Activated T-cell treated with anti-CD3 and anti-CD28 coated beads for 24 hours (primary cell): Measurements from ENCODE around the gene TFPI.
A peak's percentile ranks its signal among the peaks of the same experiment; 100 is the strongest.
"Not testable (repeated sequence)": the region's sequence is repeated elsewhere in the genome, so short reads cannot be mapped to it uniquely, and the experiment has no call there.

ENCODE experiments used
- DNase-seq: peaks from one replicate; pipeline ENCODE4 v3.0.0-alpha.2; 2020; ENCODE audit warnings: low read depth

Gene TFPI

DNA sequence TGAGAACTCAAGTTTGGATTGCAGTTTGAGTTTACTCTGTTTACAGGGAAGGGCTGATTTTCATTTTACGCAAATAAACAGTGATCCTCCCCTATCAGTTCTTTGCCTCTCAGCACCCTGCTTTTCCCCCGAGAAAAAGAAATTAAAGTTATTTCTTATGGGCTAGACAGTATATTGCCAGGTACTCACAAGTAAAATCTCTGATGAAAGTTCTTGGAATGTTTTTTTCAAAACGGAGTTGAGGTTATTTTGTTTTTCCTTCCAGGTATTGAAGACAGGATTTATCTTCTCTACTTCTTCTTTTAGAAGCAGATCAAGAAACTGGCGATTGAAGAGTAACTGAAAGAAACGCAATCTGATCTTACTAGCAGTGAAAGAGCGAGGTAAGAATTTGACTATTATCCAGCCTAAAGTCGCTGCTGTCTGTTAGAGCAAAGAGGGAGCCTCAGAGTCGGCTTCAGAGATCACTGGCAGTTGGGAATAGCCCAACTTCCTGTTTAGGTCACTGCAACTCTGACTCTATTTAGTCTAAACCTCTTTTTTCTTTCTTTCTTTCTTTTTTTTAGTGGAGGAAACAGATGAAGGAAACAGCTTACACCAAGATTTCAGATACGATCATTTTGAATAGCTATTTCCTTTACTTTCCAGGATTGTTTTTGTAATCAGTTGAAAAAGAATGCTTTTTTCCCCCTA is at the start of gene TFPI:
Gene TFPI, minus strand, starts transcription at position 425 of the 693 bp plus-strand sequence. CDS start 50,667 bp downstream, outside the sequence.
- DNase-seq: no peak

DNA sequence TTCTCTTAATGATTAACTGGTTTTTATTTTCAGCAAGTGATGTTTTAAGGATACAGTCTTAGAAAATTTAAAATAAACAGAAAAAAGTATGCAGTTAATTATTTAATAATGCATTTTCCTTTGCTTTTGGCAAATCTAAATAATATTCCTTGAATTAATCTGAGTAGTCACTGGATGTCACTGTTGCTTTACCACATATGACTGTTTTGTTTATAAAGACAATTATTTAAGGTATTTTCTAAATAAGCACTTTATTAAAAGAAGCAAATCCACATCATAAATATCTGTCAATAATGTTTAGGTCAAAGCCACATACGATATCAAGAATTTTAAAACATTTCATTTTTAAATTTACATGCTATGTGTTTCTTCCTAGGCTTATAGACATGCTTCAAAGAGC is 40.6 kb upstream of the TFPI start:
- DNase-seq: no peak

DNA sequence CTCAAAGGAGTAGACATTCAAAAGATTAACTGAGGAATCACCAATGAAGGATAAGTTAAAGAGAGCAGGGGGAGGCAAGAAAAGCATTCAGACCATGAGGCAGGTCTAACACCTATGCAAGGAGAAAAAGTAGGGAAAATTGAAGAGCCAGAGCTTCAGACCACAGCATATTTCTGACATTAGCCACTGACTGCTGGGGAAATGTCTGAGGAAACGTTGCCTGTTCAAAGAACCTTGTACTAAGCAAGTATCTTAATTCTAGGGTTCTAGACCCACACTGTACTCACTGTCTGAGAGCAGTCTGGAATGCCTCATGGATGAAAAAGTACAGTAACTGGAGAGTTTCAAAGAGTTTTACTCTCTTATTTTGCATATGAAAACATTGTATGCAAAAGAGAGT is 39.5 kb upstream of the TFPI start:
- DNase-seq: no peak

- DNase-seq: no peak
Observed at GRCh38 chr2:187593098-187593497, 38.9 kb upstream of the TFPI start.

GRCh38 chr2:187590175-187590574 is 35.9 kb upstream of the TFPI start:
- DNase-seq: no peak

- DNase-seq: no peak
Observed at GRCh38 chr2:187586011-187586641, 31.9 kb upstream of the TFPI start.

DNA sequence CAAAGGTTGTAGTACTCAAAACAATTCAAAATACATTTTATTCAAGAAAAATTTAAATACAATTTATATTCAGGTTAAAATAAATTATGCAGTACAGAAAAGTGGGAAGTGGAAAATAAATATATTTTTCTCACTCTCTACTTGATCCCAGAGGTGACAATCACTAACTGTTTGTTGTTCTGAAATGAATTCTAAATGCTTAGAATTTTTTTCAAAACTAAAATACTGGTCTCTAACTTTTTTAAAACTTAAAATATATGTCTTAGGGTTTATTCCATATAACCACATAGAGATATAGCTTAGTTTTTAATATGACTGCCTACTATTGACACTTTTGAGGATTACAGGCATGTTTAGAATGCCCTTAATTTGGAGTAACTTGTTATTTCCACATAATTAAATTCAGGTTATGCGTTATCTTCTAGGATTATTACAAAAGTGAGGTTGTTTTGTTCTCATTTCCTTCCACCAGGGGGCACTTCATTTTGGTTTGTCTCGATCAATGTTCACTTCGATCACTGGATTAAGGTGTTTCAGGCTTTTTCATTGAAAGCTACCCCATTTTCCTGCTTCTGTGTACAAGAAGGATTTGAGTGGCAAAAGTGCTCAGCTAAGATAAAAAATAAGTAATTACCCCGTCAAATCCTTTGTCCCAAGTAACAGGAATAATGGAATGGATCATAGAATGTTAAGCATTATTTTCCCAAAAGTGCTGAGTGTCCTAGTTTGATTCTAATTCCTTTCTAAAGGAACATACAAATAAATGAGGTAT is 27.1 kb upstream of the TFPI start:
- peak; percentile 19 for DNase-seq

GRCh38 chr2:187580462-187581124 is 26.4 kb upstream of the TFPI start:
- DNase-seq: no peak

- DNase-seq: no peak
Observed at GRCh38 chr2:187577310-187577709, 23.1 kb upstream of the TFPI start.

GRCh38 chr2:187576906-187577305 is 22.7 kb upstream of the TFPI start:
- no peak for DNase-seq

GRCh38 chr2:187575751-187576067 is 21.5 kb upstream of the TFPI start:
- DNase-seq: no peak

DNA sequence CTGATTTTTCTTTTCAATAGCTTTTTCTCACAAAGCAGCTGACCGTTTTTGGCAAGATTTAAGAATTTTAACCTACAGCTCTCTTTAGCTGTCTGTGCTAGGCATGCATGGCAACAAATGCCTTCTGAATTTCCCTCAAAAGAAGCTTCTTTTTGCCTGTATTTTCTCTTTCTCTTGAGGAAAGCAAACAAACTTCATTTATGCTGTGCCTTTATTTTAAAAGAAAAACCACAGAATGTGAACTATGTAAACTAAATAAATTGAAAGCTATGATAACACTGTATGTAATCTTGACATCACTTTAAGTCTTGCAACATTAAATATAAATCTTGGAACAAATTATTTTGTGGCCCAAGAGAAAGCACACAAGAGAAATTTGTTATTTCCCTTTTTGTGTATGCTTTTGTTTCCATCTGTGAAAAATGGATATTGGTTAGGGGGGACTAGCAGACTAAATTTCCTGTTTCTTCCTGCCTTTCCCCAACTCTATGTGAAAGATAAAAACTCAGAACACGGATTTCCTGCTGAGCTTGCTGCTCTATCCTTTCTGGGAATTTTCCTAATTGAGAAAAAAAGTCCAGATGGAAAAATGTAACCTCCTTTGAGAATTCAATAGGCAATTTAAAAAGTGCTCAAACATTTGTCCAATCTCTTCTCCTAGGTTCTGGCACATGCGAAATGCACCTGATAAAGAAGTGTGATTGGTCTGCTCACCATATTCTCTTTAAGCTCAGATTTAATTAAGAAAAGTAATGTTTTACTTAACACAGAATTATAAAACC is 20.9 kb upstream of the TFPI start:
- no peak for DNase-seq

DNA sequence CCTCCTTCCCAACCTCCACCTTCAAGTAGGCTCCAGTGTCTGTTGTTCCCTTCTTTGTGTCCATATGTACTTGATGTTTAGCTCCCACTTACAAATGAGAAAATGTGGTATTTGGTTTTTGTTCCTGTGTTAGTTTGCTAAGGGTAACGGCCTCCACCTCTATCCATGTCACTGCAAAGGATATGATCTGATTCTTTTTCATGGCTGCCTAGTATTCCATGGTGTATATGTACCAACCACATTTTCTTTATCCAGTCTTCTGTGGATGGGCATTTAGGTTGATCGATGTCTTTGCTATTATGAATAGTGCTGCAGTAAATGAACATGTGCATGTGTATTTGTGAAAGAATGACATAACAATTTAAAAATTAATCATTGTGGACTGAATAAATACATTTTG is 19.5 kb upstream of the TFPI start:
- no peak for DNase-seq

- not testable (repeated sequence) for DNase-seq
Observed at GRCh38 chr2:187571996-187572395, 17.8 kb upstream of the TFPI start.

- no peak for DNase-seq
Observed at GRCh38 chr2:187569571-187569970, 15.3 kb upstream of the TFPI start.

DNA sequence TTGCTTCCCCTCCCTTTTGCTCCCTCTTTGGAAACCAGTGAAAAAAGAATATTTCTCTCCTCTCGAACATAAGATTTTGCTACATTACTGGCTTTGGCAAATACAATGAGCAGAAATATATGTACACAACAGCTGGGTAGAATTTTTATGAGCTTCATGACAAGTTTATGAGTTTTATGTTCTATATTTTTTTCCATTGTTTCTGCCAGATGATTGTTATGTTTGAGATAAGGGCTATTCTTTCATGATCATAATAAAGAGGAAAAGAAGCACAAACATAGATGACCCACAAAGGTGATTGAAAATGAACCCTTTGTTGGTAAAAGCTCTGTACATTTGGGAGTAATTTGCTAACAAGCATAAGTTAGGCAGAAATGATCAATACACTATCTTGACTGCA is 14.8 kb upstream of the TFPI start:
- DNase-seq: no peak

GRCh38 chr2:187567126-187567525 is 12.9 kb upstream of the TFPI start:
- DNase-seq: no peak

- no peak for DNase-seq
Observed at GRCh38 chr2:187566712-187567111, 12.5 kb upstream of the TFPI start.

- no peak for DNase-seq
Observed at GRCh38 chr2:187566266-187566665, 12.0 kb upstream of the TFPI start.

DNA sequence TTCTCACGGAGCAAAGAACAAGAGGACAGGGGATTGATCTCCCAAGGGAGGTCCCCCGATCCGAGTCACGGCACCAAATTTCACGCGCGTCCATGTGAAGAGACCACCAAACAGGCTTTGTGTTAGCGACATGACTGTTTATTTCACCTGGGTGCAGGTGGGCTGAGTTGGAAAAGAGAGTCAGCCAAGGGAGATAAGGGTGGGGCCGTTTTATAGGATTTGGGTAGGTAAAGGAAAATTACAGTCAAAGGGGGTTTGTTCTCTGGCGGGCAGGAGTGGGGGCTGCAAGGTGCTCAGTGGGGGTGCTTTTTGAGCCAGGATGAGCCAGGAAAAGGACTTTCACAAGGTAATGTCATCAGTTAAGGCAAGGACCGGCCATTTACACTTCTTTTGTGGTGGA is 11.4 kb upstream of the TFPI start:
- DNase-seq: not testable (repeated sequence)

GRCh38 chr2:187556493-187556892 is 2.3 kb upstream of the TFPI start:
- not testable (repeated sequence) for DNase-seq

- no peak for DNase-seq
Observed at GRCh38 chr2:187554704-187555082, 458 bp upstream of the TFPI start.
